Upper lobe of right lung (tissue), 1 donor: ENCODE data around the gene ATF1. TPM values are rescaled to one million over a fixed set of nuclear protein-coding genes. Genes with fewer than 3 reads are reported as not detected.

Experiments used
- ATAC-seq: fragments of 200-7000 bp; cut with Tn5 transposase; one replicate; pipeline ENCODE4 v1.9.1; 2020; ENCODE audit warnings: mild to moderate bottlenecking, moderate library complexity
- DNase-seq: peaks from one replicate; pipeline ENCODE4 v3.0.0-alpha.2; 2020
- H3K27ac ChIP-seq: fragments of 200-600 bp; one replicate; pipeline ENCODE4 v1.8.0; 2022
- H3K27me3 ChIP-seq: fragments of 200-600 bp; one replicate; pipeline ENCODE4 v1.8.0; 2022; ENCODE audit warnings: mild to moderate bottlenecking
- H3K36me3 ChIP-seq: fragments of 200-600 bp; one replicate; pipeline ENCODE4 v1.8.0; 2022
- H3K4me1 ChIP-seq: fragments of 200-600 bp; one replicate; pipeline ENCODE4 v1.8.0; 2022
- H3K4me3 ChIP-seq: fragments of 200-600 bp; one replicate; pipeline ENCODE4 v1.8.0; 2022; ENCODE audit warnings: mild to moderate bottlenecking
- H3K9me3 ChIP-seq: fragments of 200-600 bp; one replicate; pipeline ENCODE4 v1.8.0; 2022
- CTCF ChIP-seq: fragments of 200-600 bp; IDR thresholded peaks from one replicate; pipeline ENCODE4 v1.8.0; 2022; ENCODE audit warnings: antibody characterized with exemption
- intact Hi-C: fragments of 100-400 bp; cut with DNase I; formaldehyde crosslinking; loops from one replicate; pipeline ENCODE4 v1.11.0; 2022
- total RNA-seq: library from RNA; stranded (reverse); fragmentation: NEBNext Ultra II Directional; extraction: Animal tissue kit (Norgen Biotek cat#: 25700); gene quantifications from one replicate; pipeline ENCODE4 v1.2.1, GENCODE V29; 2021
- donor health status: DM: no; HTN: yes; CAD: no; lungs with severe emphysema.

The ATF1 gene
- total RNA-seq, 1 donor from 2014 or later, result 36.8 TPM

- no peak for TF ChIP-seq CTCF
- DNase-seq (no peak), ATAC-seq (no peak)
- no peak overlapping the region for H3K4me3 ChIP-seq
- H3K27ac ChIP-seq, result no peak overlapping the region
- H3K4me1 ChIP-seq, result no peaks in the 10 kb centered on the region
- H3K27me3 ChIP-seq, result no peaks in the 10 kb centered on the region
- no peaks in the 10 kb centered on the region for H3K9me3 ChIP-seq
- intact Hi-C loops, result no loop called here
- peaks cover 93% of the 10 kb centered on the region for H3K36me3 ChIP-seq
These were observed 38.6 kb upstream of the ATF1 start for GRCh38 chr12:50725011-50725942.

GRCh38 chr12:50727466-50727865 lies 36.4 kb upstream of the ATF1 start:
- Histone ChIP-seq H3K9me3 (no peaks in the 10 kb centered on the region), H3K36me3 (peaks cover 96% of the 10 kb centered on the region), H3K4me3 (no peak overlapping the region), H3K27ac (no peak overlapping the region), H3K27me3 (no peaks in the 10 kb centered on the region), H3K4me1 (no peaks in the 10 kb centered on the region)
- ATAC-seq (no peak), DNase-seq (no peak)
- intact Hi-C loops, result no loop called here
- no peak for TF ChIP-seq CTCF

GRCh38 chr12:50728417-50728816 lies 35.5 kb upstream of the ATF1 start:
- peaks cover 96% of the 10 kb centered on the region for H3K36me3 ChIP-seq
- ATAC-seq (no peak), DNase-seq (no peak)
- intact Hi-C loops, result no loop called here
- no peaks in the 10 kb centered on the region for H3K9me3 ChIP-seq
- no peak overlapping the region for H3K27ac ChIP-seq
- H3K4me1 ChIP-seq, result no peaks in the 10 kb centered on the region
- no peak for TF ChIP-seq CTCF
- H3K27me3 ChIP-seq, result no peaks in the 10 kb centered on the region
- no peak overlapping the region for H3K4me3 ChIP-seq

GRCh38 chr12:50728841-50729240 lies 35.1 kb upstream of the ATF1 start:
- ATAC-seq (no peak), DNase-seq (no peak)
- Histone ChIP-seq H3K4me1 (no peaks in the 10 kb centered on the region), H3K27ac (no peak overlapping the region), H3K27me3 (no peaks in the 10 kb centered on the region), H3K9me3 (no peaks in the 10 kb centered on the region), H3K4me3 (no peak overlapping the region), H3K36me3 (peaks cover 96% of the 10 kb centered on the region)
- no peak for TF ChIP-seq CTCF
- intact Hi-C loops, result no loop called here

GRCh38 chr12:50732591-50732990 lies 31.3 kb upstream of the ATF1 start:
- Histone ChIP-seq H3K36me3 (peaks cover 100% of the 10 kb centered on the region), H3K9me3 (no peaks in the 10 kb centered on the region), H3K27me3 (no peaks in the 10 kb centered on the region), H3K4me3 (no peak overlapping the region), H3K27ac (no peak overlapping the region), H3K4me1 (no peaks in the 10 kb centered on the region)
- no peak for DNase-seq
- intact Hi-C loops, result no loop called here
- TF ChIP-seq CTCF, result no peak
- ATAC-seq, result no peak
